Colon (tissue), 2 donors: ENCODE data around the gene MARVELD3.
"Not testable (repeated sequence)": the region's sequence is repeated elsewhere in the genome, so short reads cannot be mapped to it uniquely, and the experiment has no call there.

ENCODE experiments used
- FAIRE-seq: peaks from 2 replicates; lab custom pipeline; 2012; peaks lifted over from hg19 to GRCh38; lab: Jason Lieb, UNC
- donor health status: control.
- donor health status: control.

Gene MARVELD3

GRCh38 chr16:71672803-71673581, 47.0 kb downstream of the MARVELD3 start:
- FAIRE-seq: no peak

GRCh38 chr16:71673582-71673973, 47.6 kb downstream of the MARVELD3 start:
- FAIRE-seq: no peak

GRCh38 chr16:71674229-71674628, 48.2 kb downstream of the MARVELD3 start:
- no peak for FAIRE-seq

- FAIRE-seq: no peak
Measured at GRCh38 chr16:71675380-71675779, 49.4 kb downstream of the MARVELD3 start.

GRCh38 chr16:71676236-71676635, 50.3 kb downstream of the MARVELD3 start:
- FAIRE-seq: no peak

DNA sequence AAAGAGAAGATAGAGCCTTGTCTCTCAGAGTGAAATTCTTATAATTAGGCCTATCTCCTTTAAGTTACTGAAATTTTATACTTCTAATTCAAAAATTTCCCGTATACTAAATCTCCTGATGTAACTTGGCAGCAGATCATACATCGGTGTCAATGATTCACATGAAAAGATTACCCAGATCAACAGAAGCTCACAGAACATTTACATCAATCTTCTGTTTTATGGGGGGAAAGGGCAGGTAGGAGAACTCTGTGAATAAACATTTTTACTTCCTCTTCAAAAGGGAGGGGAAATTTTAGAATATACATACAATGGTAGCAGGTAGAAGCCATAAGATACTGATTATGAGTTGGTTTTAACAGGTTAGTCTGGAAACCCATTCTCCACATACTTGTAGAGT, 55.4 kb downstream of the MARVELD3 start:
- no peak for FAIRE-seq

DNA sequence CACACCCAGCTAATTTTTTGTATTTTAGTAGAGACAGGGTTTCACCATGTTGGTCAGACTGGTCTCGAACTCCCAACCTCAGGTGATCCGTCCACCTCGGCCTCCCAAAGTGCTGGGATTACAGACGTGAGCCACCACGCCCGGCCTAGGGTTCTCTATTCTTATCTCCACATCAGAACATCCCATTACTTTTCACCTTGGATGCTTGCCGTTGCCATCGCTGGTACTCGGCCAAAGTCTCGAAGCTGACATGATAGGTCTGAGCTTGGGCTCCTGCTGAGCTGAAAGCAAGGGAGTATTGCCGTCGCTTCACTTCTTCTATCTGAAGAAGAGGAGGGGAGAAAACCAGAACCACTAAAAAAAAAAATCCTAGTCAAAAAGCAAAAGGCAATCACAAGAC, 58.3 kb downstream of the MARVELD3 start:
- FAIRE-seq: not testable (repeated sequence)
